ENCODE data around the gene AOC3.

The AOC3 gene

GRCh38 chr17:42850954-42851353 is at the start of gene AOC3:
AOC3 (plus strand) TSS chr17:42851199; CDS start chr17:42851344, 145 bp downstream.
- no peak for DNase-seq

- no peak for DNase-seq
Measured at GRCh38 chr17:42803074-42803883, 47.7 kb upstream of the AOC3 start.

- DNase-seq, result no peak
Measured at GRCh38 chr17:42804918-42805367, 46.1 kb upstream of the AOC3 start.

- no peak for DNase-seq
Measured at GRCh38 chr17:42806249-42806648, 44.8 kb upstream of the AOC3 start.

- DNase-seq, result no peak
Measured at GRCh38 chr17:42809250-42809649, 41.7 kb upstream of the AOC3 start.

- DNase-seq, result no peak
Measured at GRCh38 chr17:42814633-42815399, 36.2 kb upstream of the AOC3 start.

GRCh38 chr17:42817866-42818265 is 33.1 kb upstream of the AOC3 start:
- DNase-seq, result no peak

- no peak for DNase-seq
Measured at GRCh38 chr17:42818379-42818778, 32.6 kb upstream of the AOC3 start.

- DNase-seq, result peak; percentile 76
Measured at GRCh38 chr17:42819939-42820535, 31.0 kb upstream of the AOC3 start.

GRCh38 chr17:42821176-42821575 is 29.8 kb upstream of the AOC3 start:
- no peak for DNase-seq

- DNase-seq, result no peak
Measured at GRCh38 chr17:42827472-42827871, 23.5 kb upstream of the AOC3 start.

- no peak for DNase-seq
Measured at GRCh38 chr17:42830971-42831370, 20.0 kb upstream of the AOC3 start.

- no peak for DNase-seq
Measured at GRCh38 chr17:42832213-42832933, 18.6 kb upstream of the AOC3 start.

- DNase-seq, result peak; percentile 94
Measured at GRCh38 chr17:42832934-42833766, 17.8 kb upstream of the AOC3 start, which contains the start of gene PSME3. PSME3 (plus strand) TSS chr17:42833397; CDS start chr17:42833632, 235 bp downstream.

GRCh38 chr17:42833767-42834422 is 17.1 kb upstream of the AOC3 start:
- no peak for DNase-seq

GRCh38 chr17:42835732-42836131 is 15.3 kb upstream of the AOC3 start:
- no peak for DNase-seq

GRCh38 chr17:42841975-42842685 is 8.9 kb upstream of the AOC3 start:
- DNase-seq, result no peak

GRCh38 chr17:42843358-42843934 is 7.6 kb upstream of the AOC3 start:
- peak; percentile 16 for DNase-seq

GRCh38 chr17:42844271-42844670 is 6.7 kb upstream of the AOC3 start, which contains the start of gene AOC2:
AOC2 (plus strand) TSS chr17:42844580; CDS start chr17:42844627, 47 bp downstream.
- no peak for DNase-seq
